Parathyroid adenoma (tissue), 2 donors: ENCODE data around the gene NSDHL.

Experiments used
- H2AFZ ChIP-seq: fragments of 300-600 bp; sonication (generic); one replicate; pipeline ENCODE4 v1.7.0; 2017; ENCODE audit warnings: antibody characterized with exemption, mild to moderate bottlenecking
- H3K27ac ChIP-seq: fragments of 300-600 bp; sonication (generic); one replicate; pipeline ENCODE4 v1.7.0; 2017
- H3K27me3 ChIP-seq: fragments of 300-600 bp; sonication (generic); one replicate; pipeline ENCODE4 v1.7.0; 2017; ENCODE audit warnings: low read length; ENCODE audit not compliant: control insufficient read depth, insufficient read depth
- H3K36me3 ChIP-seq: fragments of 300-600 bp; sonication (generic); one replicate; pipeline ENCODE4 v1.7.0; 2017; ENCODE audit warnings: low read length; ENCODE audit not compliant: control insufficient read depth, insufficient read depth
- H3K4me1 ChIP-seq: fragments of 300-600 bp; sonication (generic); one replicate; pipeline ENCODE4 v1.7.0; 2017; ENCODE audit warnings: control low read depth
- H3K4me2 ChIP-seq: fragments of 300-600 bp; sonication (generic); one replicate; pipeline ENCODE4 v1.7.0; 2017; ENCODE audit warnings: low read length
- H3K4me3 ChIP-seq: fragments of 300-600 bp; sonication (generic); one replicate; pipeline ENCODE4 v1.7.0; 2017; ENCODE audit warnings: low read depth, low read length
- H3K79me2 ChIP-seq: fragments of 300-600 bp; sonication (generic); one replicate; pipeline ENCODE4 v1.7.0; 2017; ENCODE audit warnings: control low read depth
- H3K9ac ChIP-seq: fragments of 300-600 bp; sonication (generic); one replicate; pipeline ENCODE4 v1.7.0; 2017; ENCODE audit warnings: mild to moderate bottlenecking
- H3K9me3 ChIP-seq: fragments of 300-600 bp; sonication (generic); one replicate; pipeline ENCODE4 v1.7.0; 2017; ENCODE audit warnings: low read length; ENCODE audit not compliant: control insufficient read depth
- CTCF ChIP-seq: fragments of 300-600 bp; sonication (generic); IDR thresholded peaks from one replicate; pipeline ENCODE4 v1.7.0; 2017; ENCODE audit warnings: antibody characterized with exemption, mild to moderate bottlenecking
- donor health status: primary hyperparathyroidism.

Gene NSDHL

GRCh38 chrX:152884171-152884570 lies 53.3 kb downstream of the NSDHL start:
- H3K9me3 ChIP-seq, result no peaks in the 10 kb centered on the region
- no peaks in the 10 kb centered on the region for H3K27me3 ChIP-seq
- no peaks in the 10 kb centered on the region for H3K4me1 ChIP-seq
- H2AFZ ChIP-seq, result no peak overlapping the region
- H3K4me2 ChIP-seq, result no peak overlapping the region
- no peaks in the 10 kb centered on the region for H3K79me2 ChIP-seq
- no peaks in the 10 kb centered on the region for H3K36me3 ChIP-seq
- H3K9ac ChIP-seq, result no peak overlapping the region
- no peak for TF ChIP-seq CTCF
- no peak overlapping the region for H3K27ac ChIP-seq
- no peak overlapping the region for H3K4me3 ChIP-seq

GRCh38 chrX:152886716-152887115 lies 55.9 kb downstream of the NSDHL start:
- Histone ChIP-seq H3K4me3 (no peak overlapping the region), H3K4me1 (no peaks in the 10 kb centered on the region), H3K4me2 (no peak overlapping the region), H2AFZ (no peak overlapping the region), H3K9me3 (no peaks in the 10 kb centered on the region), H3K79me2 (no peaks in the 10 kb centered on the region), H3K36me3 (no peaks in the 10 kb centered on the region), H3K9ac (no peak overlapping the region), H3K27me3 (no peaks in the 10 kb centered on the region), H3K27ac (no peak overlapping the region)
- TF ChIP-seq CTCF, result no peak

GRCh38 chrX:152892499-152892898 lies 61.6 kb downstream of the NSDHL start:
- H3K9ac ChIP-seq, result no peak overlapping the region
- no peak overlapping the region for H3K4me3 ChIP-seq
- no peak overlapping the region for H2AFZ ChIP-seq
- TF ChIP-seq CTCF, result no peak
- no peak overlapping the region for H3K4me2 ChIP-seq
- no peaks in the 10 kb centered on the region for H3K4me1 ChIP-seq
- no peaks in the 10 kb centered on the region for H3K79me2 ChIP-seq
- H3K27me3 ChIP-seq, result no peaks in the 10 kb centered on the region
- H3K36me3 ChIP-seq, result no peaks in the 10 kb centered on the region
- H3K27ac ChIP-seq, result no peak overlapping the region
- H3K9me3 ChIP-seq, result no peaks in the 10 kb centered on the region

GRCh38 chrX:152892999-152893891 lies 62.4 kb downstream of the NSDHL start:
- Histone ChIP-seq H3K4me1 (no peaks in the 10 kb centered on the region), H3K27me3 (no peaks in the 10 kb centered on the region), H3K4me2 (no peak overlapping the region), H3K79me2 (no peaks in the 10 kb centered on the region), H3K9ac (no peak overlapping the region), H2AFZ (no peak overlapping the region), H3K9me3 (no peaks in the 10 kb centered on the region), H3K27ac (no peak overlapping the region), H3K4me3 (no peak overlapping the region), H3K36me3 (no peaks in the 10 kb centered on the region)
- no peak for TF ChIP-seq CTCF
